ENCODE measurements around the gene CPA3.

Gene CPA3

DNA sequence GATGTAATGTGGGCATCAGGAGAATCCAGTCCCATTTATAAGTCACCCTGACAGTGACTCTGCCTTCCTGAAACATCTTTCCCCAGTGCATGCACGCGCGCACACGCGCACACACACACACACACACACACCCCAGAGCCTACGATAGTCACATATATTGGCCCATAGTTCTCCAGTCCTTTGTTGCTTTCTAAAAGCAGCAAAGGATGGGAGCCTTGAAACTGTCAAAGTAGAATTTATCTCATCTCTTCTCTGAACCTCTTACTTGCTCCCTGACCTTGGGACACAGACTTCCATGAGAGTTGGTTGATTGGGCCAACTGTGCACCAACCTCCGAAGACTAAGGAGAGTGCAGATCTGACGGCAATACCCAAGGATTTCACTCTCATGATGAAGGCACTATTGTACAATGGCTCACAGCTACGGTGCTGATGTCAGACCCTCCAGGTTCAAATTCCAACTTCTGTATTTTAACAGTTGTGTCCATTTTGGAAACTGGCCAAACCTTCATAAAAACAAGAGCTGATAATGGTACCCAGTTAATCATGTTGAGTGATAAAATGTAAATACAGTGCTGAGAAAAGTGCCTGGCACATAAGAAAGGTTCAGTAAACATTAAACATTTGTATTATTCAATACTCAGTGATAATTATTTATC lies 8.3 kb downstream of the CPA3 start:
- no peak overlapping the region for H3K4me3 ChIP-seq (ENCODE audit: control insufficient read depth, low read depth, low read length)
- no peak for TF ChIP-seq CTCF (IDR thresholded peaks at IDR 0.05; ENCODE audit: control insufficient read depth, insufficient read depth, low read depth, low read length, missing control alignments)
- no peak for DNase-seq (ENCODE audit: low read depth)

- no peak overlapping the region for H3K4me3 ChIP-seq (ENCODE audit: control insufficient read depth, low read depth, low read length)
- TF ChIP-seq CTCF (IDR thresholded peaks at IDR 0.05; ENCODE audit: control insufficient read depth, insufficient read depth, low read depth, low read length, missing control alignments) = no peak
- DNase-seq (ENCODE audit: low read depth) = no peak
These were observed 8.9 kb downstream of the CPA3 start for GRCh38 chr3:148873977-148874376.

GRCh38 chr3:148878095-148878494 lies 13.0 kb downstream of the CPA3 start:
- no peak for DNase-seq (ENCODE audit: low read depth)
- TF ChIP-seq CTCF (IDR thresholded peaks at IDR 0.05; ENCODE audit: control insufficient read depth, insufficient read depth, low read depth, low read length, missing control alignments) = no peak
- H3K4me3 ChIP-seq (ENCODE audit: control insufficient read depth, low read depth, low read length) = no peak overlapping the region

DNA sequence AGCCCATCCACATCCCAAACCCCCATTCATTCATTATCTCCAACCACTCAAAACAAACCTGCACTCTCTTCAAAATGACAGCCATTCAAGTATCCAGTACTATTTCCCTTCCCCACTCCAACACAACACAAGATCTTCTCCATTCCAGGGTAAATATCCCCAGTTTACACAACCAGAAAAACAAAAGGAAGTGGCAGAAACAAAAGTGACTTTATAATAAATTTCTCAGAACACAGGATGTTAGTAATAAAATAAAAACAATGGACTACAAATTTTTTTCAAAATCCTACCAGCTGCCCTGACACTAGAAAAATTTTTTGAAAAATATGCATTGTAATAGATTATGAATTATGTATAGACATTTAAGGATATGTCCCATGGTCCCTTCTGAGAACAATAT lies 14.2 kb downstream of the CPA3 start:
- no peak overlapping the region for H3K4me3 ChIP-seq (ENCODE audit: control insufficient read depth, low read depth, low read length)
- DNase-seq (ENCODE audit: low read depth) = no peak
- no peak for TF ChIP-seq CTCF (IDR thresholded peaks at IDR 0.05; ENCODE audit: control insufficient read depth, insufficient read depth, low read depth, low read length, missing control alignments)

DNA sequence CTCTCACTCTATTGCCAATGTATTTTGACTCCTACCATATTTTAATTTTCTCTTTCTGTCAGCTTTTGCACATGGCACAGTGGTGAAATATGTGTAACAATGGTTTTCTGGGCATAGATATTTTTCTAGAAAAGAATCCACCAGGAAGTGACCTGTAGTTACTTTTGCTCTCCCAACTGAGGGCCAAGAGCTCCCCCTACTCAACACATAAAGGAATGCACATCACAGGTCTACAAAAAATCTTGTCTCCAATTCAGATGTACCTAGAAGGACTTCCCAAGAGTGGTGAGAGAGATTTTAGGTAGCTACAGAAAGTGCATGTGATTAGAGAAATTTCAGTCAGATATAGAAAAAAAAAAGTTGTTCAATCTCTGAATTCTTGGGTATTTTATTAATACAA lies 15.6 kb downstream of the CPA3 start:
- no peak for TF ChIP-seq CTCF (IDR thresholded peaks at IDR 0.05; ENCODE audit: control insufficient read depth, insufficient read depth, low read depth, low read length, missing control alignments)
- no peak overlapping the region for H3K4me3 ChIP-seq (ENCODE audit: control insufficient read depth, low read depth, low read length)
- DNase-seq (ENCODE audit: low read depth) = no peak

DNA sequence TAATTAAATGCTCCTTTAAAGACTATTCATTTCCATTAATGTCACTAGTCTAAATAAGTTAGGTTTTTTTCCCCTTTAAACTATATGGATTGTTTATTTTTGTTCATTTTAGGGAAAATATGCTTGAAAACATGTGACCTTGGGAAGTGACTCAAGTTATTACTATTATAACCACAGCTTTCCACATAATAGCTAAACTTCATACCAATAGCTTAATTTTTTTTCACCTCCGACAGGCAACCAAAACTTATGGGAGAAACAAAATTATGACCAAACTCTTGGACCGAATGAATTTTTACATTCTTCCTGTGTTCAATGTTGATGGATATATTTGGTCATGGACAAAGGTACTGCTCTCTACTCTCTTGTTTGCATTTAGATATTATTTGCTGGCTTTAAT lies 16.2 kb downstream of the CPA3 start:
- H3K4me3 ChIP-seq (ENCODE audit: control insufficient read depth, low read depth, low read length) = no peak overlapping the region
- TF ChIP-seq CTCF (IDR thresholded peaks at IDR 0.05; ENCODE audit: control insufficient read depth, insufficient read depth, low read depth, low read length, missing control alignments) = no peak
- DNase-seq (ENCODE audit: low read depth) = no peak

DNA sequence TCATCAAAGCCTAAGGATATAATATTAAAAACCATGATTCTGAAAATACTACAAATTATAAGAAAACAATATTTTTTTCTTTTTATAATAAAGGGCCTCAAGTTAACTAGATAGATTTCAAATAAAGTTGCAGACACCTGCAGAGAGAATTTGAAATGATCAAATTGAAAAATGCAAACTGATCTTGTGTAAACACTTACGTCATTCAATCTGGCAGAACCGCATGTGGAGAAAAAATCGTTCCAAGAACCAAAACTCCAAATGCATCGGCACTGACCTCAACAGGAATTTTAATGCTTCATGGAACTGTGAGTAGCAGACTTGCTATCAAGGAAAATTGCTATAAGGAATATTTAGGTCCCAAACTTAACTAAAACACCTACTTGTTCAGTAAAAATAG lies 17.2 kb downstream of the CPA3 start:
- TF ChIP-seq CTCF (IDR thresholded peaks at IDR 0.05; ENCODE audit: control insufficient read depth, insufficient read depth, low read depth, low read length, missing control alignments) = no peak
- no peak overlapping the region for H3K4me3 ChIP-seq (ENCODE audit: control insufficient read depth, low read depth, low read length)
- no peak for DNase-seq (ENCODE audit: low read depth)
